HG03175 (cell line): ENCODE measurements around the gene SHOC2.
A peak's percentile ranks its signal among the peaks of the same experiment; 100 is the strongest.

ENCODE experiments used
- ATAC-seq: cut with Tn5 transposase; IDR thresholded peaks from one replicate; pipeline ENCODE4 v1.9.1; 2021; ENCODE audit warnings: mild to moderate bottlenecking, moderate library complexity; ENCODE audit not compliant: unreplicated experiment

The SHOC2 gene

GRCh38 chr10:110944792-110945396, 25.5 kb downstream of the SHOC2 start:
- no peak for ATAC-seq

GRCh38 chr10:110946496-110946895, 27.1 kb downstream of the SHOC2 start:
- ATAC-seq, result no peak

- no peak for ATAC-seq
Measured at GRCh38 chr10:110947061-110947595, 27.7 kb downstream of the SHOC2 start.

- no peak for ATAC-seq
Measured at GRCh38 chr10:110951381-110951780, 32.0 kb downstream of the SHOC2 start.

GRCh38 chr10:110957606-110958005, 38.2 kb downstream of the SHOC2 start:
- no peak for ATAC-seq

GRCh38 chr10:110959379-110960332, 40.3 kb downstream of the SHOC2 start:
- ATAC-seq, result no peak

- ATAC-seq, result no peak
Measured at GRCh38 chr10:110960333-110960712, 40.9 kb downstream of the SHOC2 start.

GRCh38 chr10:110962443-110962842, 43.0 kb downstream of the SHOC2 start:
- no peak for ATAC-seq

GRCh38 chr10:110963162-110963561, 43.8 kb downstream of the SHOC2 start:
- ATAC-seq, result no peak

- ATAC-seq, result no peak
Measured at GRCh38 chr10:110964681-110965080, 45.3 kb downstream of the SHOC2 start.

- no peak for ATAC-seq
Measured at GRCh38 chr10:110965216-110965615, 45.8 kb downstream of the SHOC2 start.

- no peak for ATAC-seq
Measured at GRCh38 chr10:110966146-110966545, 46.7 kb downstream of the SHOC2 start.

GRCh38 chr10:110967009-110967630, 47.7 kb downstream of the SHOC2 start:
- ATAC-seq, result no peak

- ATAC-seq, result peak; percentile 63
Measured at GRCh38 chr10:110967645-110968044, 48.2 kb downstream of the SHOC2 start.

GRCh38 chr10:110969183-110969582, 49.8 kb downstream of the SHOC2 start:
- no peak for ATAC-seq

- no peak for ATAC-seq
Measured at GRCh38 chr10:110971638-110972037, 52.2 kb downstream of the SHOC2 start.

GRCh38 chr10:110972231-110973134, 53.1 kb downstream of the SHOC2 start:
- ATAC-seq, result no peak

GRCh38 chr10:110973400-110973799, 54.0 kb downstream of the SHOC2 start:
- ATAC-seq, result no peak

GRCh38 chr10:110976577-110976976, 57.2 kb downstream of the SHOC2 start:
- no peak for ATAC-seq

GRCh38 chr10:110977662-110978061, 58.3 kb downstream of the SHOC2 start:
- no peak for ATAC-seq
